Measurements from ENCODE around the gene ZWILCH. TPM values are rescaled to one million over a fixed set of nuclear protein-coding genes. Genes with fewer than 3 reads are reported as not detected.

Gene ZWILCH
- total and polyA plus RNA-seq, 4 donors, result 3.2 to 9.9 (median 6.1) TPM

GRCh38 chr15:66481107-66481856 lies 23.8 kb upstream of the ZWILCH start:
- no peaks in the 10 kb centered on the region for H3K27me3 ChIP-seq (ENCODE audit: control insufficient read depth in 3 of 3, insufficient read depth in 3 of 3, low read length in 2 of 3)
- no peak for TF ChIP-seq CTCF (IDR thresholded peaks at IDR 0.05; ENCODE audit: control extremely low read depth, extremely low read depth)
- H3K9me3 ChIP-seq (ENCODE audit: control insufficient read depth in 4 of 4, insufficient read depth in 3 of 4, low read length in 3 of 4), result no peaks in the 10 kb centered on the region
- ATAC-seq (ENCODE audit: insufficient read depth, low FRiP score) (no peak), DNase-seq (no peak)
- H3K27ac ChIP-seq (ENCODE audit: low read depth in 1 of 2, low read length in 1 of 2), result no peak overlapping the region
- WGBS, 2 donors, result 92 to 98% methylated on average over 10 of the region's 10 CpGs
- H3K4me3 ChIP-seq, result no peak overlapping the region
- H3K36me3 ChIP-seq (ENCODE audit: control insufficient read depth in 4 of 4, insufficient read depth in 4 of 4, low read length in 4 of 4), result peaks cover 0 to 24% (median 12%) of the 10 kb centered on the region in 4 donors
- H3K4me1 ChIP-seq (ENCODE audit: control insufficient read depth in 5 of 5, insufficient read depth in 5 of 5, low read length in 5 of 5), result peaks cover 0 to 5% (median 0%) of the 10 kb centered on the region in 5 donors
- H3K9ac ChIP-seq (ENCODE audit: insufficient read depth in 1 of 2, low read length in 2 of 2), result no peak overlapping the region

GRCh38 chr15:66482539-66482938 lies 22.6 kb upstream of the ZWILCH start:
- Histone ChIP-seq H3K27me3 (ENCODE audit: control insufficient read depth in 3 of 3, insufficient read depth in 3 of 3, low read length in 2 of 3) (no peaks in the 10 kb centered on the region), H3K4me1 (ENCODE audit: control insufficient read depth in 5 of 5, insufficient read depth in 5 of 5, low read length in 5 of 5) (peaks cover 0 to 5% (median 0%) of the 10 kb centered on the region in 5 donors), H3K4me3 (no peak overlapping the region), H3K36me3 (ENCODE audit: control insufficient read depth in 4 of 4, insufficient read depth in 4 of 4, low read length in 4 of 4) (peaks cover 6 to 28% (median 15%) of the 10 kb centered on the region in 4 donors), H3K9ac (ENCODE audit: insufficient read depth in 1 of 2, low read length in 2 of 2) (no peak overlapping the region), H3K27ac (ENCODE audit: low read depth in 1 of 2, low read length in 1 of 2) (no peak overlapping the region), H3K9me3 (ENCODE audit: control insufficient read depth in 4 of 4, insufficient read depth in 3 of 4, low read length in 3 of 4) (no peaks in the 10 kb centered on the region)
- no peak for ATAC-seq (ENCODE audit: insufficient read depth, low FRiP score)
- 69 to 75% methylated on average over 9 of the region's 9 CpGs for WGBS, 2 donors
- DNase-seq, result no peak
- no peak for TF ChIP-seq CTCF (IDR thresholded peaks at IDR 0.05; ENCODE audit: control extremely low read depth, extremely low read depth)

GRCh38 chr15:66483131-66483566 lies 22.0 kb upstream of the ZWILCH start:
- ATAC-seq (ENCODE audit: insufficient read depth, low FRiP score), result peak; percentile 71
- DNase-seq, result no peak
- H3K27me3 ChIP-seq (ENCODE audit: control insufficient read depth in 3 of 3, insufficient read depth in 3 of 3, low read length in 2 of 3), result no peaks in the 10 kb centered on the region
- no peaks in the 10 kb centered on the region for H3K9me3 ChIP-seq (ENCODE audit: control insufficient read depth in 4 of 4, insufficient read depth in 3 of 4, low read length in 3 of 4)
- H3K36me3 ChIP-seq (ENCODE audit: control insufficient read depth in 4 of 4, insufficient read depth in 4 of 4, low read length in 4 of 4), result peaks cover 9 to 30% (median 18%) of the 10 kb centered on the region in 4 donors
- no peak overlapping the region for H3K4me3 ChIP-seq
- no peak overlapping the region for H3K9ac ChIP-seq (ENCODE audit: insufficient read depth in 1 of 2, low read length in 2 of 2)
- 45 to 56% methylated on average over 3 of the region's 3 CpGs for WGBS, 2 donors
- H3K4me1 ChIP-seq (ENCODE audit: control insufficient read depth in 5 of 5, insufficient read depth in 5 of 5, low read length in 5 of 5), result peaks cover 0 to 5% (median 0%) of the 10 kb centered on the region in 5 donors
- TF ChIP-seq CTCF (IDR thresholded peaks at IDR 0.05; ENCODE audit: control extremely low read depth, extremely low read depth), result no peak
- H3K27ac ChIP-seq (ENCODE audit: low read depth in 1 of 2, low read length in 1 of 2), result no peak overlapping the region
